Fibroblast of gingiva (primary cell): ENCODE measurements around the gene RNU1-4.
"Not testable (repeated sequence)": the region's sequence is repeated elsewhere in the genome, so short reads cannot be mapped to it uniquely, and the experiment has no call there.

ENCODE experiments used
- DNase-seq: peaks from one replicate; pipeline ENCODE4 v3.0.0-alpha.2; 2011; ENCODE audit warnings: low read depth

The RNU1-4 gene

DNA sequence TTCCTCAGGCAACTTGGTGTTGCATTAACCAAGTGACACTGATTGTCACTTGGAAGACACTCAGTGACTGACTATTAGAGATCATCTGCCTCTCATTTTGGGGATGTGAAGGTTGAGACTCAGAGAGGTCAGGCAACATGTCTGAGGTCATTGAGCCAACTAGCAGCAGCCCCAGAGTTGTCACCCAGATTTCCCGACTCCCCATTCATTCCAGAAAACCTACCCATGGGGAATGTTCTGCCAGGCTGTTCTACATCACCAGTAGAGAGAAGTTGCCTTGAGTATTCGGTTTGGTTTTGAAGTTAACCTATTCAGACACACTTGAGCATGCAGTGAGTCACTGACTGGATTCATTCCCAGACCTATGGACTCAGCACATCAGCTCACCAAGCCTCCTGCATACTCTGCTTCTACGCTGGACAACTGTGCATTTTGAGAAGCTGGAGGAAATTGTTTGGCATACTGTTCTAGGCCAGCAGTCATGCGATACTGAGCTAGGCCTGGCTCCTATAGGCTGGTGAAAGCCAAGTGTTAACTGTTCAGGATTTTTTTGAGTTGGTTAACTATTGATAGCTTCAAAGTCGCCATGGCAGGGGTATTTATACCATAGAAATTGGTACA is 29.9 kb downstream of the RNU1-4 start:
- peak; percentile 81 for DNase-seq

DNA sequence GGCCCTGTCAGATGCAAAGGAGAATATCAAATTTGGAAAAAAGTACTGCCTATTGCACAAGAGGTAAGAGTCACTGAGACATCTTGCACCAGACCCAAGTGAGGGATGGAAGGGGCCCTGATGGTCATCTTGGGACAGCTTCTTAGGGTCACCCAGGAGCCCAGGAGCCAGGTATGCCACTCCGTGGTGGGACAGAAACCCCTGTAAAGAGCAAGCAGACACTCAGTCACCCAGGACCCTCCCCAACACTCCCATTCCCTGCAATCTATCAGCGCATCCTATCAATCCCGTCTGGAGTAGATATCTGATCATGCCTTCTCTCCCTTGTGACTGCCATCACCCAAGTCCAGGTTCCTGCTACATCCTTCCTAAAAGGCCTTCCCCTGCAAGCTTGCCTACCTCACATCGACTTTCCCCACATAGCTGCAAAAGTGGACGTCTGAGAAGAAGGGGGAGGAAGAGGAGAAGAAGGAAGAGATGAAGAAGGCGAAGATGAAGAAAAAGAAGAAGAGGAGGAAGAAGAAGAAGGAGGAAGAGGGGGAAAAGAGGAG is 30.7 kb downstream of the RNU1-4 start:
- DNase-seq = peak; percentile 19

- DNase-seq = peak; percentile 12
Observed at GRCh38 chr1:16772275-16773204, 32.2 kb downstream of the RNU1-4 start.

DNA sequence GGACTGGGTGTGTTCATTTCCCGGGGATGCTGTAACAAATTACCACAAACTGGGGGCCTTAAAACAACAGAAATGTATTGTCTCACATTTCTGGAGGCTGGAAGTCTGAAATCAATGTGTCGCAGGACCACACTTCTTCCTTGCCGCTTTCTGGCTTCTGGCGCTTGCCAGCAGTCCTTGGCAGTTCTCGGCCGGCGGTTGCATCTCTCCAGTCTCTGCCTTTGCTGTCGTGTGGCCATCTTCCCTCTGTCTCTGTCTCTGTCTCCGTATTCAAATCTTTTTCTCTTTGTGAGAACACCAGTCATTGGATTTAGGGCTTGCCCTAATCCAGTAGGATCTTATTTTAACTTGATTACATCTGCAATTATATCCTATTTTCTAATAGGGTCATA is 32.9 kb downstream of the RNU1-4 start:
- not testable (repeated sequence) for DNase-seq

GRCh38 chr1:16773723-16774122 is 33.4 kb downstream of the RNU1-4 start:
- peak; percentile 0 for DNase-seq

GRCh38 chr1:16774773-16775172 is 34.5 kb downstream of the RNU1-4 start:
- peak; percentile 1 for DNase-seq

DNA sequence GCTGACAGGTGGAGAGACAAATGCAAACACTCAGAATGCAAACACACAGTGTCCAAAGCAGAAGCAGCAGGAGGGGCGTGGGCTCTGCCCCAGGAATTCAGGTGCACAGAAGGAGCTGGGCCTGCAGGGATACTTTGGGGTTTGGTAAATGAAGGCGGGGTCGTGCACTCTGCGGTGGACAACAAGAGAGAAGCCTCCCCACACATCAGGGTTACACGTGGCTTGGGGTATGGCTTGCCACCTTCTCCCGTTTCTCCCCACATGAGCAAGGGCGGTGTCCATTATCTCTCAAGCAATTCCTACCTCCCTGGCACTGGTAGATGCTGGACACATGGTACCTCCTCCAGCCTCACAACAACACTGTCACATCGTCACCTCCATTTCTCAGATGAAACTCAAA is 35.0 kb downstream of the RNU1-4 start:
- peak; percentile 1 for DNase-seq

GRCh38 chr1:16776248-16776647 is 35.9 kb downstream of the RNU1-4 start:
- peak; percentile 1 for DNase-seq

GRCh38 chr1:16776835-16777234 is 36.5 kb downstream of the RNU1-4 start:
- DNase-seq = peak; percentile 1

DNA sequence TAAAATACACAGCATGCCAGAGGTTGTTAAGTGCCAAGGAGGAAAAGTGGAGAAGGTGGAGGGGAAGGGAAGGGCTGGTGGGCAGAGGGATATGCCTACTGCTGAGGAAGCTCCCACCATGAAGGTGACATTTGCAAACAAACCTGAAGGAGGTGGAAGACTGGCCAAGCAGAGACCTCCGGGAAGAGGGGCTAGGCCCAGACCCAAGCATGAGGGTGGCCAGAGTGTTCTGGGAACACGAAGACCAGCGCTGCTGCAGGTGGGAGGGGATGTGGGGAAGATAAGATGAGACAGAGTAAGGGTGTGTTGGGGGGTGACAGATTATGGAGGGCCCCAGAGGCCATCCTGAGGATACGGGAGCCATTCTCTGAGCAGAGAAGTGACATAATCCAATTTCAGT is 37.5 kb downstream of the RNU1-4 start:
- DNase-seq = peak; percentile 4

DNA sequence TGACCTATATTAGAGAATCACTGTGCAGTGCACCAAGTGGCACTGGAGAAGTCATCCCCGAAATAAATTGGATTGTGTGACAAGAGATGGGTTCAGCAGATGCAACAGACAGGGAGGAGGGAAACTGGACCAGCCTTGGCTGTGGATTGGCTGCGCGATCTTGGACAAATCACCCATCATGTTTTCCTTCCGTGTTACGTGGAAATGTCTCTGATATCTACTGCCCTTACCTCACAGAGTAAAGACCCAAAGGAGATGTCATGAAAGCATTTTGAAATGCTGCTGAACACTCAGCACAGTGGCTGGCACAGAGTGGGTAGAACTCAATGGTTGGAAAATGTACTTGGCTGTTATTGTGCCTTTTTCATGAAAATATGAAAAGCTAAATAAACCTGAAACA is 39.2 kb downstream of the RNU1-4 start:
- DNase-seq = peak; percentile 4

DNA sequence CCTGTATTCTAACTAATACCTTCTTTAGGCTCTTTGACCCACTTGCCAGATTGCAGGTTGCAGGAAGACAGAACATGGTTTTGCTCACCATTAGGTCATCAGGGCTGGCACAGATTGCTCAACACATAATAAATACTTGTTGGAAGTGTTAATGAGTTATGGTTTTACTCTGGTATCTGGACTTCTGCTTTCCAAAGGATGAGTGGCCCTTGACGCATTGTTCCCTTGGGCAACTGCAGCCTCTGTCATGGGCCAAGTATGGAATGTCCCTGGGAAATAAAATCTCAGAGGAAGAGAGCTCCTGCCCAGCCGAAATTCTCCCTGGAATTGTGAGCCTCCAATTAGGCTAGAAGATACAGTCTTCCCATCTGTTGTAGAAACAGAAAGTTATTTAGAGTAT is 40.7 kb downstream of the RNU1-4 start:
- DNase-seq = not testable (repeated sequence)

DNA sequence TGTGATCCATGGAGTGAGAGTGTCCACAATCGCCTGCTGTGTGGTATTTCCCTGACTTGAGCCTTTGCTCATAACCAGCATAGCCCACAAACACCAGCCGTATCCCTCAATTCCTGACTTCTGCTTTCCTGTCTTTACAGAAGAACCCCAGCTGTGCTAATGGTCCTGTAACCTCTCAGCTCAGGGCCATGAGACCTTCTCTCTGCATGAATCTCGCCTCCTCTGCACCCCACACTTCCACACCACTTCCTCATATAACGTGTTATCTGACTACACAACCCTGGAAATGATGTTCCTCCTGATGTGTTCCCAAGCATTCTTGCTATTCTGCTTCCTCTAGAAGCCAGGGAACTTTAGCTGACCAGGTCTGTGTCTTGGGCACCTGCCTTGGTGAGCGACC is 41.3 kb downstream of the RNU1-4 start:
- DNase-seq = not testable (repeated sequence)

DNA sequence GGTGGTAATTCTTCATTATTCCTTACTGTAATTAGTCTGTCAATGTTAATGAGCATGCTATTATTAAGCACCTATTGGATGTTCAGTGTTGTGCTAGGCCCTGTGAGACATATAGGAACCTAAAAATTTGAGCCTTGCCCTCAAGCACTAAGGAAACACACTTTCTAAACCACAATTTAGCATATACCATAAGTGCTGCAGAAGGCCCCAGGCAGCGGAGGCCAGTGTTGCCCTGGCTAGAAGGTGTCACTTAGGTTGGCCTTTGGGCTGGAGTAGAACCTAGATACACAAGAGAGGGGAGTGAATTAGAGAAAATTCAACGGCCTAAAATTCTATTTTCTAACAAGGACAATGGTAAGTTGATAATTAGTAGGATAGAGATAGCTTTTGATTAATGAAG is 44.6 kb downstream of the RNU1-4 start:
- not testable (repeated sequence) for DNase-seq

DNA sequence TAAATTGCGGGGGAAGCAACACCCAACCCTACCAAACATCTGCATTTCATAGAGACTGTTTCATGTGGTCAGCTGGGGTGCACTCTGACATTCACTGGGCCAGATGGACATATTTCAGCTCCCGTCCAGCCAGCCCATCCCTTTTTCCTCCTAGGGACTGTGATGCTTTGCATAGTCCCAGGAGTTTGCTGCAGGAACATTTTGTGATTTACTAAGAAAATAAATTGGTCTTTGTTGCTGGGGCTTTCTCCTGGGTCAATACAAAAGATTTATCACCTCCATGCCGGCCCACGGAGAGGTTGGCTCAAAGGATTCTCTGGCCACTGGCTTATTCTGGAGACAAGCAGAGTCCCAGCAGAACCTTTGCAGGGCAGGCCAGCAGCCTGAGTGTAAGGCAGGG is 46.0 kb downstream of the RNU1-4 start:
- DNase-seq = peak; percentile 3

DNA sequence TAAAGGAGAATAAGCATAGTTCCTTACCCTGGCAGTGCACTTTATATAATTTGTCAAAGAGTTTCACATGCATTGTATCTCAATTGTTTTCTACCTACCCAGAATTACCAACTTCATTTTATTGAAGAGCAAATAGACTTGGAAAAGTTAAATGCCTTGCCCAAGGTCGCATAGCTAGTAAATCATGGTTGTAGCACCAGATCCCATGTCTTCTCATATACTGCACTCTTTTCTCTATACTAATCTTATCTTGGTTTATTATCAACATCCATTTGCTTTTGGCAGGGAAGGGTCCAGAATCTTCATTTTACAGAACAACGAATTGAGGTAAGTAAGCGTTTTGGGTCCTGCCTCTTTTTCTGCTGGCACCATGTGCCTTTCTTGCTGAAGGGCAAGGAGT is 46.9 kb downstream of the RNU1-4 start:
- DNase-seq = not testable (repeated sequence)

- not testable (repeated sequence) for DNase-seq
Observed at GRCh38 chr1:16787711-16788110, 47.4 kb downstream of the RNU1-4 start.
